Activated CD8-positive, alpha-beta memory T cell treated with anti-CD3 and anti-CD28 coated beads for 36 hours (primary cell): ENCODE data around the gene LIMCH1. TPM values are rescaled to one million over a fixed set of nuclear protein-coding genes. Genes with fewer than 3 reads are reported as not detected.

Experiments used
- CTCF ChIA-PET: fragments of 350-600 bp; sonication (Branson Sonifier 250); formaldehyde crosslinking; loops from one replicate; lab custom pipeline; 2021; ENCODE audit warnings: antibody characterized with exemption; lab: Charles Lee
- POLR2A ChIA-PET: fragments of 350-600 bp; sonication (Branson Sonifier 250); formaldehyde crosslinking; loops from one replicate; lab custom pipeline; 2021; ENCODE audit warnings: antibody characterized with exemption; lab: Charles Lee
- total RNA-seq, 2 experiments: library from RNA; stranded (reverse); gene quantifications; one replicate each; pipeline ENCODE4 v1.2.3, GENCODE V29; 2021

LIMCH1 gene
- total RNA-seq, 2 experiments from 2014 or later = not detected

GRCh38 chr4:41741354-41741753 lies 203.4 kb downstream of the LIMCH1 start:
- ChIA-PET CTCF (no interaction called here), POLR2A (no interaction called here)

- ChIA-PET POLR2A (no interaction called here), CTCF (no interaction called here)
These were observed 206.8 kb downstream of the LIMCH1 start for GRCh38 chr4:41744572-41745291.

GRCh38 chr4:41745292-41746024 lies 207.5 kb downstream of the LIMCH1 start:
- ChIA-PET POLR2A (no interaction called here), CTCF (no interaction called here)

GRCh38 chr4:41746025-41746439 lies 208.1 kb downstream of the LIMCH1 start:
- CTCF ChIA-PET = no interaction called here

DNA sequence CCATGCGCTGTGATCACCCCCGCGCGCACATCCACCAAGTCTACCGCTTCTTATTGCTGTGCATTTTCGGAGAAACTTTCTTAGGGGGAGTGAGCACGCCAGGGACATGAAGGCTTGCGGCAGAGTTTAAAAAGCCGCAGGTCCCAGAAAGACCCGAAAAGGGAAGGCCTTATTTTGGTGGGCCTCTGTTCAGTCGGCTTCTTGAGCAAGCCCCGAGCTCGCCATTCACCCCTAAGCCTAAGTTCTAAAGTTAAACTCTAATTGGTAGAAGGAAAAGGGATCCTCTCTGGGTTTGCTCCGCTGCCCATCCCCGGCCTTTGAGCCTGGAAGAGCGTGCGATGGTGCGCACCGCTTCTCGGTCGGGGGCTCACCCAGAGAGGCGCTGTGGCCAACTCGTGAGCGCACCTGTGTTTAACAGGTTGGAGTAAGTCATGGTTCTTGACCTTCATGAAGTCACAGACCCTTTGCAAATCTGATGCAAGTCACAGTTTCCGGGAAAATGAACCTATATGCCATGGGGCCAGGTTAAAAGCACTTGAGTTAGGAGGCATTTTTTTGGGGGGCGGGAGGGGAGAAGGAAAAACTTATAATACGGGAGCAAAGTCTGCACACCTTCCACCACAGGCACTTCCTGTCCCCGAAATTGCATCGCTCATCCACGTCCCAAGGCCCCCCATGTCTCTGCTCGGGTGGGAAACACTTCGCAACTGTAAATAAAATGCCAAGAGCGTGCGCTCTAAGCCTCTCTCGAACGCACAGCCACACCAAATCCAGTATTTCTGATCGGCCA lies 208.7 kb downstream of the LIMCH1 start:
- ChIA-PET CTCF (no interaction called here), POLR2A (no interaction called here)

More at GRCh38 chr4:41746025-41746439, 208.1 kb downstream of the LIMCH1 start:
- POLR2A ChIA-PET = no interaction called here

DNA sequence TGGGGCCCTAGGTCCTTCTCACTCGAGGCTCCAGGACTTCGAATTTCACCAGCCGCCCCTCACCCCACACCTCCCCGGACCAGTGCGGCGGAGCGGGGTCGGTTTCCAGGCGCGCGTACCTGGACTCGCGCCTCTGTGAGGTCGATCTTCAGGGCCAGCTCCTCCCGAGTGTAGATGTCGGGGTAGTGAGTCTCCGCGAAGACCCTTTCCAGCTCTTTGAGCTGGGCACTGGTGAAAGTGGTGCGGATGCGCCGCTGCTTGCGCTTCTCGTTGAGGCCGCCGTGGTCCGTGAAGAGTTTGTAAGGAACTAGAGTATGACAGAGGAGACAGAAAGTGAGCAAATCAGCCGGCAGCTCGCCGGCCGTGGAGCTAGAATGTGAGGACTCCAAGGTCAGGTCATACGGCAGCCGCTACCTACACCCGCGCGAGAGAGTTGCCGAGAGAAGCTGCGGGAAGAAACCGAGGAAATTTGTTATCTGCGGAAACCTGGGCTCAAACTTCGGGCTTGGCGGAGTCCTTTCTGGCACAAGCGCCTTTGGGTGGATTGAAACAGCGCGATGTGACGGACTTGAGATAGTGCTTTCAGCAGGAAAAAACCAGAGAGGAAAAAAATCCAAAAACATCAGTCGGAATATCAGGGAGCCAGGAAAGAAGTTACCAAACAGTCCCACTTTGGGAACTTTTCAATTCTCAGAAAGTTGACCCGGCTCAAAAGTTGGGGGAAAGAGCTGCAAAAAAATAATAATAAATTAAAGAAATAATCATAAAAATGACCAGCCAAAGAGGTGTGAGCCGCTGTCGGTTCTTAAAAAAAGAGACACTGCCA lies 209.5 kb downstream of the LIMCH1 start:
- ChIA-PET CTCF (interaction anchor here (0.8 kb wide), 1 partner anchor 9 kb away, joined by 3 read pairs; no protein-coding TSS in a partner anchor), POLR2A (no interaction called here)

DNA sequence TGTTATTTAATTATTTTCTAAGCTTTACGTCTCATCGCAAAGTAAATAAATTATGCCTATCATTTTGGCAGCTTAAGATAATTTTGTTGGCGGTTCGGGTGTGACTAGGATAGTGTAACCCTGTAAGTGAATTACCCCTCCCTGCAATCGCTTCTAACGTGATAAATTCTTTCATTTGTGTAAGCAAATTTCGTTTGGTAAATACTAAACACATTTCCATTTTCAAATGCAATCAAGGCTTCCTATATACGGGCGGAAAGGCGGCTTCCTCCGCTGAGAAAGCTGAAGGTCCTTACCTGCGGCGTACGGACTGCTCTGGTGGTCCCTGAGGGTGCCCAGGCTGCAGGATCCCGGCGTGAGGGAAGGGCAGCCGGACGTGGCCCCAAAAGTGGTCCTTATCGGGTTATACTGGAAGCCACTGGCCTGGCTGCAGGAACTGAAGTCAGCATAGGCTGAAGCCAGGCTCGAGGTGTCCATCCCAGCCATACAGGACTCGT lies 210.2 kb downstream of the LIMCH1 start:
- POLR2A ChIA-PET = no interaction called here
- CTCF ChIA-PET = interaction anchor here (0.8 kb wide), 1 partner anchor 9 kb away, joined by 3 read pairs; no protein-coding TSS in a partner anchor

GRCh38 chr4:41748571-41749475 lies 210.9 kb downstream of the LIMCH1 start, which contains the start of gene PHOX2B:
Gene PHOX2B, minus strand, starts transcription at chr4:41748725. Its CDS starts 115 bp downstream, at chr4:41748610.
- CTCF ChIA-PET = no interaction called here
- POLR2A ChIA-PET = interaction anchor here (0.6 kb wide), 1 partner anchor 287 kb away, joined by 6 read pairs; no protein-coding TSS in a partner anchor

GRCh38 chr4:41749631-41750039 lies 211.7 kb downstream of the LIMCH1 start:
- CTCF ChIA-PET = no interaction called here
- POLR2A ChIA-PET = no interaction called here

Other genes with a start within 250 kb of the LIMCH1 start
- gene PHOX2B, start 210.6 kb downstream of the LIMCH1 start, total RNA-seq = not detected